SU-DHL-6 (cell line): ENCODE measurements around the gene ZNF341.

Source experiments
- CTCF ChIP-seq: fragments of 200-600 bp; sonication (generic); IDR thresholded peaks from one replicate; pipeline ENCODE4 v1.5.1; 2017; ENCODE audit warnings: antibody characterized with exemption, mild to moderate bottlenecking, low read length, moderate library complexity; ENCODE audit not compliant: insufficient read depth, poor library complexity, severe bottlenecking
- EZH2phosphoT487 ChIP-seq: fragments of 200-600 bp; sonication (generic), shearing (Covaris generic); conservative IDR thresholded peaks from 2 replicates; pipeline ENCODE4 v1.6.1; 2018; ENCODE audit warnings: mild to moderate bottlenecking, antibody characterized with exemption, low read length, moderate library complexity, mixed read lengths

GRCh38 chr20:33836277-33836676 lies 104.5 kb downstream of the ZNF341 start:
- no peak for TF ChIP-seq EZH2phosphoT487
- TF ChIP-seq CTCF, result no peak
